MV-4-11 (cell line): Measurements from ENCODE around the gene CHL1.

Experiments
- DNase-seq: peaks from one replicate; lab custom pipeline; 2025; lab: John Stamatoyannopoulos, UW

Gene CHL1

GRCh38 chr3:284322-284721, 87.8 kb downstream of the CHL1 start:
- DNase-seq = no peak

GRCh38 chr3:288417-288816, 91.9 kb downstream of the CHL1 start:
- no peak for DNase-seq

- no peak for DNase-seq
These were observed 94.5 kb downstream of the CHL1 start for GRCh38 chr3:291028-291427.

- DNase-seq = no peak
These were observed 95.3 kb downstream of the CHL1 start for GRCh38 chr3:291646-292436.

GRCh38 chr3:294096-294495, 97.5 kb downstream of the CHL1 start:
- DNase-seq = no peak

GRCh38 chr3:294581-294980, 98.0 kb downstream of the CHL1 start:
- DNase-seq = no peak

GRCh38 chr3:295166-295565, 98.6 kb downstream of the CHL1 start:
- no peak for DNase-seq

- no peak for DNase-seq
These were observed 101.0 kb downstream of the CHL1 start for GRCh38 chr3:297585-297984.

GRCh38 chr3:299590-300301, 103.2 kb downstream of the CHL1 start:
- no peak for DNase-seq

GRCh38 chr3:307182-307581, 110.6 kb downstream of the CHL1 start:
- DNase-seq = no peak

- DNase-seq = no peak
These were observed 112.2 kb downstream of the CHL1 start for GRCh38 chr3:308597-309321.

- DNase-seq = no peak
These were observed 115.7 kb downstream of the CHL1 start for GRCh38 chr3:312160-312733.

GRCh38 chr3:312911-313310, 116.3 kb downstream of the CHL1 start:
- no peak for DNase-seq

- DNase-seq = no peak
These were observed 120.4 kb downstream of the CHL1 start for GRCh38 chr3:317012-317411.

- DNase-seq = no peak
These were observed 122.3 kb downstream of the CHL1 start for GRCh38 chr3:318903-319302.

- DNase-seq = no peak
These were observed 127.9 kb downstream of the CHL1 start for GRCh38 chr3:324423-324822.

GRCh38 chr3:325495-325894, 128.9 kb downstream of the CHL1 start:
- DNase-seq = no peak

GRCh38 chr3:330494-331115, 134.0 kb downstream of the CHL1 start:
- no peak for DNase-seq

GRCh38 chr3:331881-332280, 135.3 kb downstream of the CHL1 start:
- no peak for DNase-seq

GRCh38 chr3:332701-333100, 136.1 kb downstream of the CHL1 start:
- DNase-seq = no peak

- DNase-seq = no peak
These were observed 138.7 kb downstream of the CHL1 start for GRCh38 chr3:335240-335639.

- peak; percentile 1 for DNase-seq
These were observed 142.8 kb downstream of the CHL1 start for GRCh38 chr3:339351-339750.
